ENCODE measurements around the gene MAOA. TPM values are rescaled to one million over a fixed set of nuclear protein-coding genes. Genes with fewer than 3 reads are reported as not detected.

MAOA gene
- total and polyA plus RNA-seq, 2 of the 13 experiments (the other 11 are each of a cell fraction or from before 2014, with no cell fraction given) = 13.4 to 14.7 TPM

DNA sequence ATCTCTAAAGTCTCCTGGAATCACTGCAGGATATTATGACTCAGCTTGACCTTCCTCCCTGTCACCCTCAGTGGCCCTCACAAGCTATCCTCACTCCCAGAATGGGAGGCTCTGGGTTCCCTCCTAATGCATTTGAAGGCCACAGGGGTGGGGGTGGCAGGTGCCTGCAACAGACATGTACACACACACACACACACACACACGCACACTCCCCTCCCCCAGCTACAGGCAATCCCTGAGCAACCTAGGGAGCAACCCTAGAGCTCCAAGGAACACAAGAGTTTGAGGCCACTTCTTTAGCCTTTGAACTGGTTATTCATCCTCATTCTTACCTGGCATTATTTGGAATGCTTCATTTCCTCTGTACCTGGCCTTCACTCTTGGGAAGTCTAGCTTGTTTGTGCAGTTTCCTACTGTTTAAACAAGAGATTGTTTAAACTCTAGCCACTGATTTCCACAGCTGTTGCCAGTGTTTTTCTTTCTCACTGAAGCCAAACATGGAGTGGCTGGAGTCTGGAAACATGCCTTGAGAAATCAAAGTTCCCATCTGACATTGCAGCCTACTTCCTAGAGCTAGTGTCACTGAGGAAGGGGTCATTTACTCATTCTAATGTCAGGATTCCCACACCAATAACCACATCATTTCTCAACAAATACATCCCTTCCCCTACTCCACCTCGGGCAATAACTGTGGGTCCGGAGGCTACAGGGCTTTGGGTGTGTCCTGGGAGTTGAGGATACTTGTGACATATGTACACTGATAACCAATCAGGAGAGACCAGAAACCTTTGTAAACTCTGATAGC, 37.7 kb downstream of the MAOA start (continued):
- TF ChIP-seq, protein P1, sequence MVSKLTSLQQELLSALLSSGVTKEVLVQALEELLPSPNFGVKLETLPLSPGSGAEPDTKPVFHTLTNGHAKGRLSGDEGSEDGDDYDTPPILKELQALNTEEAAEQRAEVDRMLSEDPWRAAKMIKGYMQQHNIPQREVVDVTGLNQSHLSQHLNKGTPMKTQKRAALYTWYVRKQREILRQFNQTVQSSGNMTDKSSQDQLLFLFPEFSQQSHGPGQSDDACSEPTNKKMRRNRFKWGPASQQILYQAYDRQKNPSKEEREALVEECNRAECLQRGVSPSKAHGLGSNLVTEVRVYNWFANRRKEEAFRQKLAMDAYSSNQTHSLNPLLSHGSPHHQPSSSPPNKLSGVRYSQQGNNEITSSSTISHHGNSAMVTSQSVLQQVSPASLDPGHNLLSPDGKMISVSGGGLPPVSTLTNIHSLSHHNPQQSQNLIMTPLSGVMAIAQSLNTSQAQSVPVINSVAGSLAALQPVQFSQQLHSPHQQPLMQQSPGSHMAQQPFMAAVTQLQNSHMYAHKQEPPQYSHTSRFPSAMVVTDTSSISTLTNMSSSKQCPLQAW (CRISPR knock-in tag; IDR thresholded peaks at IDR 0.05) = peak; percentile 61
- TF ChIP-seq LCORL (IDR thresholded peaks at IDR 0.05) = no peak
- peak; percentile 33; the same call in 1 of the 2 replicates for TF ChIP-seq LCORL (CRISPR knock-in tag; IDR thresholded peaks at IDR 0.05)
- TF ChIP-seq, protein P2, sequence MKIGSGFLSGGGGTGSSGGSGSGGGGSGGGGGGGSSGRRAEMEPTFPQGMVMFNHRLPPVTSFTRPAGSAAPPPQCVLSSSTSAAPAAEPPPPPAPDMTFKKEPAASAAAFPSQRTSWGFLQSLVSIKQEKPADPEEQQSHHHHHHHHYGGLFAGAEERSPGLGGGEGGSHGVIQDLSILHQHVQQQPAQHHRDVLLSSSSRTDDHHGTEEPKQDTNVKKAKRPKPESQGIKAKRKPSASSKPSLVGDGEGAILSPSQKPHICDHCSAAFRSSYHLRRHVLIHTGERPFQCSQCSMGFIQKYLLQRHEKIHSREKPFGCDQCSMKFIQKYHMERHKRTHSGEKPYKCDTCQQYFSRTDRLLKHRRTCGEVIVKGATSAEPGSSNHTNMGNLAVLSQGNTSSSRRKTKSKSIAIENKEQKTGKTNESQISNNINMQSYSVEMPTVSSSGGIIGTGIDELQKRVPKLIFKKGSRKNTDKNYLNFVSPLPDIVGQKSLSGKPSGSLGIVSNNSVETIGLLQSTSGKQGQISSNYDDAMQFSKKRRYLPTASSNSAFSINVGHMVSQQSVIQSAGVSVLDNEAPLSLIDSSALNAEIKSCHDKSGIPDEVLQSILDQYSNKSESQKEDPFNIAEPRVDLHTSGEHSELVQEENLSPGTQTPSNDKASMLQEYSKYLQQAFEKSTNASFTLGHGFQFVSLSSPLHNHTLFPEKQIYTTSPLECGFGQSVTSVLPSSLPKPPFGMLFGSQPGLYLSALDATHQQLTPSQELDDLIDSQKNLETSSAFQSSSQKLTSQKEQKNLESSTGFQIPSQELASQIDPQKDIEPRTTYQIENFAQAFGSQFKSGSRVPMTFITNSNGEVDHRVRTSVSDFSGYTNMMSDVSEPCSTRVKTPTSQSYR (CRISPR knock-in tag; IDR thresholded peaks at IDR 0.05; ENCODE audit: borderline replicate concordance) = peak; percentile 88
- TF ChIP-seq, protein P3, sequence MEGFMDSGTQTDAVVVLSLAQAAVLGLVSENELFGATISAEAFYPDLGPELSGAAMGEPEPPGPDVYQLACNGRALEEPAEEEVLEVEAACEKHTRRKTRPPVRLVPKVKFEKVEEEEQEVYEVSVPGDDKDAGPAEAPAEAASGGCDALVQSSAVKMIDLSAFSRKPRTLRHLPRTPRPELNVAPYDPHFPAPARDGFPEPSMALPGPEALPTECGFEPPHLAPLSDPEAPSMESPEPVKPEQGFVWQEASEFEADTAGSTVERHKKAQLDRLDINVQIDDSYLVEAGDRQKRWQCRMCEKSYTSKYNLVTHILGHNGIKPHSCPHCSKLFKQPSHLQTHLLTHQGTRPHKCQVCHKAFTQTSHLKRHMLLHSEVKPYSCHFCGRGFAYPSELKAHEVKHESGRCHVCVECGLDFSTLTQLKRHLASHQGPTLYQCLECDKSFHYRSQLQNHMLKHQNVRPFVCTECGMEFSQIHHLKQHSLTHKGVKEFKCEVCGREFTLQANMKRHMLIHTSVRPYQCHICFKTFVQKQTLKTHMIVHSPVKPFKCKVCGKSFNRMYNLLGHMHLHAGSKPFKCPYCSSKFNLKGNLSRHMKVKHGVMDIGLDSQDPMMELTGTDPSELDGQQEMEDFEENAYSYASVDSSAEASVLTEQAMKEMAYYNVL (CRISPR knock-in tag; IDR thresholded peaks at IDR 0.05; ENCODE audit: borderline replicate concordance) = peak; percentile 51; the same call in 1 of the 2 replicates
- TF ChIP-seq PRMT3 (CRISPR knock-in tag; IDR thresholded peaks at IDR 0.05; ENCODE audit: borderline replicate concordance, low read depth) = no peak
- 0 out of 2 replicates have a peak, but pooled peaks have one; percentile 17 for TF ChIP-seq MXD4 (CRISPR knock-in tag; IDR thresholded peaks at IDR 0.05)
- TF ChIP-seq SIX4 (CRISPR knock-in tag; IDR thresholded peaks at IDR 0.05) = no peak
- TF ChIP-seq, protein P4, sequence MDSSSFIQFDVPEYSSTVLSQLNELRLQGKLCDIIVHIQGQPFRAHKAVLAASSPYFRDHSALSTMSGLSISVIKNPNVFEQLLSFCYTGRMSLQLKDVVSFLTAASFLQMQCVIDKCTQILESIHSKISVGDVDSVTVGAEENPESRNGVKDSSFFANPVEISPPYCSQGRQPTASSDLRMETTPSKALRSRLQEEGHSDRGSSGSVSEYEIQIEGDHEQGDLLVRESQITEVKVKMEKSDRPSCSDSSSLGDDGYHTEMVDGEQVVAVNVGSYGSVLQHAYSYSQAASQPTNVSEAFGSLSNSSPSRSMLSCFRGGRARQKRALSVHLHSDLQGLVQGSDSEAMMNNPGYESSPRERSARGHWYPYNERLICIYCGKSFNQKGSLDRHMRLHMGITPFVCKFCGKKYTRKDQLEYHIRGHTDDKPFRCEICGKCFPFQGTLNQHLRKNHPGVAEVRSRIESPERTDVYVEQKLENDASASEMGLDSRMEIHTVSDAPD (CRISPR knock-in tag; IDR thresholded peaks at IDR 0.05) = no peak
- no peak for TF ChIP-seq PAF1 (CRISPR knock-in tag; IDR thresholded peaks at IDR 0.05)
- TF ChIP-seq, protein P5, sequence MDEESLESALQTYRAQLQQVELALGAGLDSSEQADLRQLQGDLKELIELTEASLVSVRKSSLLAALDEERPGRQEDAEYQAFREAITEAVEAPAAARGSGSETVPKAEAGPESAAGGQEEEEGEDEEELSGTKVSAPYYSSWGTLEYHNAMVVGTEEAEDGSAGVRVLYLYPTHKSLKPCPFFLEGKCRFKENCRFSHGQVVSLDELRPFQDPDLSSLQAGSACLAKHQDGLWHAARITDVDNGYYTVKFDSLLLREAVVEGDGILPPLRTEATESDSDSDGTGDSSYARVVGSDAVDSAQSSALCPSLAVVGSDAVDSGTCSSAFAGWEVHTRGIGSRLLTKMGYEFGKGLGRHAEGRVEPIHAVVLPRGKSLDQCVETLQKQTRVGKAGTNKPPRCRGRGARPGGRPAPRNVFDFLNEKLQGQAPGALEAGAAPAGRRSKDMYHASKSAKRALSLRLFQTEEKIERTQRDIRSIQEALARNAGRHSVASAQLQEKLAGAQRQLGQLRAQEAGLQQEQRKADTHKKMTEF (CRISPR knock-in tag; IDR thresholded peaks at IDR 0.05) = peak; percentile 49
- peak; percentile 84 for TF ChIP-seq FOXA3 (CRISPR knock-in tag; IDR thresholded peaks at IDR 0.05)
- TF ChIP-seq, protein P6, sequence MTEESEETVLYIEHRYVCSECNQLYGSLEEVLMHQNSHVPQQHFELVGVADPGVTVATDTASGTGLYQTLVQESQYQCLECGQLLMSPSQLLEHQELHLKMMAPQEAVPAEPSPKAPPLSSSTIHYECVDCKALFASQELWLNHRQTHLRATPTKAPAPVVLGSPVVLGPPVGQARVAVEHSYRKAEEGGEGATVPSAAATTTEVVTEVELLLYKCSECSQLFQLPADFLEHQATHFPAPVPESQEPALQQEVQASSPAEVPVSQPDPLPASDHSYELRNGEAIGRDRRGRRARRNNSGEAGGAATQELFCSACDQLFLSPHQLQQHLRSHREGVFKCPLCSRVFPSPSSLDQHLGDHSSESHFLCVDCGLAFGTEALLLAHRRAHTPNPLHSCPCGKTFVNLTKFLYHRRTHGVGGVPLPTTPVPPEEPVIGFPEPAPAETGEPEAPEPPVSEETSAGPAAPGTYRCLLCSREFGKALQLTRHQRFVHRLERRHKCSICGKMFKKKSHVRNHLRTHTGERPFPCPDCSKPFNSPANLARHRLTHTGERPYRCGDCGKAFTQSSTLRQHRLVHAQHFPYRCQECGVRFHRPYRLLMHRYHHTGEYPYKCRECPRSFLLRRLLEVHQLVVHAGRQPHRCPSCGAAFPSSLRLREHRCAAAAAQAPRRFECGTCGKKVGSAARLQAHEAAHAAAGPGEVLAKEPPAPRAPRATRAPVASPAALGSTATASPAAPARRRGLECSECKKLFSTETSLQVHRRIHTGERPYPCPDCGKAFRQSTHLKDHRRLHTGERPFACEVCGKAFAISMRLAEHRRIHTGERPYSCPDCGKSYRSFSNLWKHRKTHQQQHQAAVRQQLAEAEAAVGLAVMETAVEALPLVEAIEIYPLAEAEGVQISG (CRISPR knock-in tag; IDR thresholded peaks at IDR 0.05) = peak; percentile 19; the same call in 1 of the 2 replicates
- TF ChIP-seq ZNF253 (CRISPR knock-in tag; IDR thresholded peaks at IDR 0.05; ENCODE audit: borderline replicate concordance) = no peak
- 0 out of 2 replicates have a peak, but pooled peaks have one; percentile 28 for TF ChIP-seq ARNT2 (CRISPR knock-in tag; IDR thresholded peaks at IDR 0.05; ENCODE audit: low read depth)
